HG03045 (cell line): ENCODE measurements around the gene APOBEC3A.
"Not testable (repeated sequence)": the region's sequence is repeated elsewhere in the genome, so short reads cannot be mapped to it uniquely, and the experiment has no call there.

Source experiments
- ATAC-seq: cut with Tn5 transposase; IDR thresholded peaks from one replicate; pipeline ENCODE4 v1.9.1; 2021; ENCODE audit warnings: mild to moderate bottlenecking, moderate library complexity; ENCODE audit not compliant: unreplicated experiment

Gene APOBEC3A

GRCh38 chr22:38957808-38958650 is 620 bp downstream of the APOBEC3A start:
- no peak for ATAC-seq

- ATAC-seq = not testable (repeated sequence)
Observed at GRCh38 chr22:38958651-38958943, 1.2 kb downstream of the APOBEC3A start.

- ATAC-seq = no peak
Observed at GRCh38 chr22:38959590-38959989, 2.2 kb downstream of the APOBEC3A start.

- not testable (repeated sequence) for ATAC-seq
Observed at GRCh38 chr22:38960673-38961072, 3.3 kb downstream of the APOBEC3A start.

GRCh38 chr22:38963291-38963738 is 5.9 kb downstream of the APOBEC3A start:
- not testable (repeated sequence) for ATAC-seq

GRCh38 chr22:38963872-38964271 is 6.5 kb downstream of the APOBEC3A start:
- ATAC-seq = no peak

GRCh38 chr22:38964306-38964705 is 6.9 kb downstream of the APOBEC3A start:
- no peak for ATAC-seq

GRCh38 chr22:38964989-38965388 is 7.6 kb downstream of the APOBEC3A start:
- no peak for ATAC-seq

- no peak for ATAC-seq
Observed at GRCh38 chr22:38965614-38966379, 8.4 kb downstream of the APOBEC3A start.

- no peak for ATAC-seq
Observed at GRCh38 chr22:38966380-38966702, 8.9 kb downstream of the APOBEC3A start.

- ATAC-seq = no peak
Observed at GRCh38 chr22:38966942-38967341, 9.5 kb downstream of the APOBEC3A start.

GRCh38 chr22:38967451-38968450 is 10.3 kb downstream of the APOBEC3A start:
- no peak for ATAC-seq

- ATAC-seq = no peak
Observed at GRCh38 chr22:38968801-38969200, 11.4 kb downstream of the APOBEC3A start.

- ATAC-seq = no peak
Observed at GRCh38 chr22:38970551-38970950, 13.1 kb downstream of the APOBEC3A start.

- ATAC-seq = no peak
Observed at GRCh38 chr22:38971202-38971601, 13.8 kb downstream of the APOBEC3A start.

GRCh38 chr22:38971791-38972190 is 14.4 kb downstream of the APOBEC3A start:
- no peak for ATAC-seq

GRCh38 chr22:38972558-38972957 is 15.1 kb downstream of the APOBEC3A start:
- ATAC-seq = no peak

- no peak for ATAC-seq
Observed at GRCh38 chr22:38973289-38974169, 16.1 kb downstream of the APOBEC3A start.

- no peak for ATAC-seq
Observed at GRCh38 chr22:38974170-38974825, 16.9 kb downstream of the APOBEC3A start.

GRCh38 chr22:38974826-38975175 is 17.4 kb downstream of the APOBEC3A start:
- ATAC-seq = no peak
